Left ventricle myocardium inferior (tissue), 1 donor: Measurements from ENCODE around the gene CFAP91. TPM values are rescaled to one million over a fixed set of nuclear protein-coding genes. Genes with fewer than 3 reads are reported as not detected.

Source experiments
- DNase-seq: peaks from one replicate; pipeline ENCODE4 v3.0.0-alpha.2; 2020
- H3K27ac ChIP-seq: fragments of 200-600 bp; replicated peaks from 2 replicates; pipeline ENCODE4 v1.8.0; 2021
- H3K27me3 ChIP-seq: fragments of 200-600 bp; 2 replicates; pipeline ENCODE4 v1.8.0; 2021; ENCODE audit warnings: low read depth
- H3K36me3 ChIP-seq: fragments of 200-600 bp; 2 replicates; pipeline ENCODE4 v1.8.0; 2021
- H3K4me1 ChIP-seq: fragments of 200-600 bp; 2 replicates; pipeline ENCODE4 v1.8.0; 2021
- H3K4me3 ChIP-seq: fragments of 200-600 bp; 2 replicates; pipeline ENCODE4 v1.8.0; 2021; ENCODE audit warnings: mild to moderate bottlenecking, moderate library complexity
- H3K9me3 ChIP-seq: fragments of 200-600 bp; replicated peaks from 2 replicates; pipeline ENCODE4 v1.8.0; 2021
- CTCF ChIP-seq: fragments of 200-600 bp; IDR thresholded peaks from 2 replicates; pipeline ENCODE4 v1.8.0; 2021; ENCODE audit warnings: antibody characterized with exemption, mild to moderate bottlenecking, borderline replicate concordance
- intact Hi-C: fragments of 100-400 bp; cut with micrococcal nuclease; formaldehyde crosslinking; loops from one replicate; pipeline ENCODE4 v1.11.0; 2022
- total RNA-seq: library from RNA; stranded (reverse); fragmentation: NEBNext Ultra II Directional; extraction: Animal tissue kit (Norgen Biotek cat#: 25700); gene quantifications from one replicate; pipeline ENCODE4 v1.2.1, GENCODE V29; 2021
- donor health status: DM: no; HTN: yes; CAD: no; lungs with severe emphysema.

The CFAP91 gene
- total RNA-seq, 1 donor from 2014 or later, result 0.44 TPM

- no peak for TF ChIP-seq CTCF
- no peak for DNase-seq
- Histone ChIP-seq H3K27me3 (no peaks in the 10 kb centered on the region), H3K36me3 (peaks cover 31% of the 10 kb centered on the region), H3K4me1 (peaks cover 90% of the 10 kb centered on the region), H3K27ac (peak overlapping the region; percentile 94), H3K4me3 (peak overlapping the region; percentile 47), H3K9me3 (no peaks in the 10 kb centered on the region)
- intact Hi-C loops, result no loop called here
Observed at GRCh38 chr3:119665954-119666559, 36.8 kb upstream of the CFAP91 start.

DNA sequence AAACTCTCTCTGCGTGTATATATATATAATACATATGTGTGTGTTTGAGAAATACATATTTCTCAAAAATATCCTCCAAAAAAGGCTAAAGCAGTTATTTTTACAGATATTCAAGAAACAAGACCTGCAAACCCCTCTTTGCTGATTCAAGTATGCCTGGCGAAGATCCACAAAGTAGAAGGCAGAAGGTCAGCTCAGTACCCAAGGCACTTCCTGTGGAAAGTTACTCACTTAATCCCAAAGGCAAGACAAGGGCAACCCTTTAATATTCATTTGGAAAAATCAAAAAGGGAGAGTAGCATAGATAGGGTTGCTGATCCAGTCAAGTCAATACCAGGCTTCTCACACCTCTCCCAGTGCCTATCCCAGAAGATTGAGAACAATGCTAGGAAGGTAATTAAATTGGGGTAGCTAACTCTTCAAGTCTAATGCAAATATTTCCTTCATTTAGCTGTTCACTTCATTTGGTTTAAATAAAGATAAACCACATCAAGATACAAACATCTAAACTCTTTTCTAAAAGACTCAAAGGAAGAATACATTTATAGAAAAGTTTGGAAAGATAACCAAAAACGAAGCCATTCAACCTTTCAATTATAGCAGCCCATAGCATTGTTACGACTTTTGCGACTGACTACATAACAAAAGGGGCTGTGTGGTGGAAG, 32.8 kb upstream of the CFAP91 start:
- DNase-seq, result no peak
- no peaks in the 10 kb centered on the region for H3K9me3 ChIP-seq
- peaks cover 90% of the 10 kb centered on the region for H3K4me1 ChIP-seq
- TF ChIP-seq CTCF, result no peak
- no peak overlapping the region for H3K4me3 ChIP-seq
- H3K27me3 ChIP-seq, result no peaks in the 10 kb centered on the region
- intact Hi-C loops, result loop anchor here (10.0 kb wide), 1 partner anchor 85 kb away; no protein-coding TSS in a partner anchor
- peak overlapping the region; percentile 98 for H3K27ac ChIP-seq
- H3K36me3 ChIP-seq, result peaks cover 66% of the 10 kb centered on the region

- H3K27ac ChIP-seq, result peak overlapping the region; percentile 98
- H3K4me1 ChIP-seq, result peaks cover 88% of the 10 kb centered on the region
- no peaks in the 10 kb centered on the region for H3K27me3 ChIP-seq
- H3K36me3 ChIP-seq, result peaks cover 67% of the 10 kb centered on the region
- H3K9me3 ChIP-seq, result no peaks in the 10 kb centered on the region
- no peak for TF ChIP-seq CTCF
- peak overlapping the region; percentile 26 for H3K4me3 ChIP-seq
- intact Hi-C loops, result loop anchor here (10.0 kb wide), 1 partner anchor 88 kb away; no protein-coding TSS in a partner anchor
- no peak for DNase-seq
Observed at GRCh38 chr3:119672776-119673175, 30.0 kb upstream of the CFAP91 start.

GRCh38 chr3:119673875-119674274, 28.9 kb upstream of the CFAP91 start:
- no peak for DNase-seq
- intact Hi-C loops, result loop anchor here (10.0 kb wide), 1 partner anchor 89 kb away; no protein-coding TSS in a partner anchor
- peak overlapping the region; percentile 26 for H3K4me3 ChIP-seq
- peaks cover 82% of the 10 kb centered on the region for H3K4me1 ChIP-seq
- H3K27ac ChIP-seq, result peak overlapping the region; percentile 98
- no peaks in the 10 kb centered on the region for H3K9me3 ChIP-seq
- peaks cover 56% of the 10 kb centered on the region for H3K36me3 ChIP-seq
- no peaks in the 10 kb centered on the region for H3K27me3 ChIP-seq
- TF ChIP-seq CTCF, result no peak

GRCh38 chr3:119675188-119675874, 27.5 kb upstream of the CFAP91 start:
- Histone ChIP-seq H3K4me3 (peak overlapping the region; percentile 80), H3K4me1 (peaks cover 67% of the 10 kb centered on the region), H3K9me3 (no peaks in the 10 kb centered on the region), H3K27ac (peak overlapping the region; percentile 98), H3K36me3 (peaks cover 41% of the 10 kb centered on the region), H3K27me3 (no peaks in the 10 kb centered on the region)
- intact Hi-C loops, result loop anchor here (10.0 kb wide), 1 partner anchor 91 kb away; no protein-coding TSS in a partner anchor
- no peak for DNase-seq
- TF ChIP-seq CTCF, result no peak
